ENCODE data around the gene EXOC1L.

Gene EXOC1L

DNA sequence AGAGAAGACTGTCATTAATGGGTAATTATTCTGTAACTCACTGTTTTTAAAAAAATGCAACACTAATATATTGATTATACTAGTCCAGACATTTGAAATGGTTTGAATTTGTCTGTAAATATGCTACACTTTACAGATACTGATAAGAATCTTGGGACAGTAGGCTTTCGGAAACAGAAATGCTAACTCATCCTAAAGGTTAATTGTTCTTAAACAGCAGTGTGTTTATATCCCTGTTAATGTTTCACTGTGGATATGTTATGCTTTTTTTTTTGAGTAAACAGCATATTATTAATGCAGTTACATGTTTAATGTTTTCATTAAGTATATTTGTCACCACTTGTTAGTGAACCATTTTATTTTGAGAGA, 65.2 kb downstream of the EXOC1L start:
- no peak for DNase-seq

All from NCI-H1436 (cell line).